ENCODE data around the gene POLR3A.
"Not testable (repeated sequence)": the region's sequence is repeated elsewhere in the genome, so short reads cannot be mapped to it uniquely, and the experiment has no call there.

POLR3A gene

DNA sequence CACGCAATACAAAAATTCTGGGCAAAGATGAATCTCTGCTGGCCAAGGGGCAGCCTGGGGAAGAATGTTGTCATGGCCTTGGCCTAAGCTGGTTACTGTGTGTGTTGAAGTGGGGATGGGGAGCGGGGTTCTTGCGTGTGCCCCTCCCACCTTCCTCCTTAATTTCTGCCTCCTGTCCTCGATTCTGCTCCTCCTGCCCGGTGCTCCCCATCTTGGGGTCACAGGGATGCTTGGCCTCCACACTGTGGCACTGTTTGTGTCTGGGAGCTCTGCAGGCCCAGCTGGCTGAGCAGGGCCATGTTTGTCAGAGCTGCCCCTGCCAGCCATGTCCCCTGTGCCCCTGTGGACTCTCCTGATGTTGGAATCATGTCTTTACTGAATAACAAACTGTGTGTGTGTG lies 41.4 kb upstream of the POLR3A start:
- Mint-ChIP-seq H3K27ac (no peak overlapping the region), H3K4me1 (peaks cover 7% of the 10 kb centered on the region), H3K4me3 (no peak overlapping the region), H3K9me3 (peaks cover 5% of the 10 kb centered on the region), H3K27me3 (ENCODE audit: low read depth) (no peaks in the 10 kb centered on the region), H3K36me3 (ENCODE audit: low read depth) (peaks cover 4% of the 10 kb centered on the region)
- TF ChIP-seq, protein P1, sequence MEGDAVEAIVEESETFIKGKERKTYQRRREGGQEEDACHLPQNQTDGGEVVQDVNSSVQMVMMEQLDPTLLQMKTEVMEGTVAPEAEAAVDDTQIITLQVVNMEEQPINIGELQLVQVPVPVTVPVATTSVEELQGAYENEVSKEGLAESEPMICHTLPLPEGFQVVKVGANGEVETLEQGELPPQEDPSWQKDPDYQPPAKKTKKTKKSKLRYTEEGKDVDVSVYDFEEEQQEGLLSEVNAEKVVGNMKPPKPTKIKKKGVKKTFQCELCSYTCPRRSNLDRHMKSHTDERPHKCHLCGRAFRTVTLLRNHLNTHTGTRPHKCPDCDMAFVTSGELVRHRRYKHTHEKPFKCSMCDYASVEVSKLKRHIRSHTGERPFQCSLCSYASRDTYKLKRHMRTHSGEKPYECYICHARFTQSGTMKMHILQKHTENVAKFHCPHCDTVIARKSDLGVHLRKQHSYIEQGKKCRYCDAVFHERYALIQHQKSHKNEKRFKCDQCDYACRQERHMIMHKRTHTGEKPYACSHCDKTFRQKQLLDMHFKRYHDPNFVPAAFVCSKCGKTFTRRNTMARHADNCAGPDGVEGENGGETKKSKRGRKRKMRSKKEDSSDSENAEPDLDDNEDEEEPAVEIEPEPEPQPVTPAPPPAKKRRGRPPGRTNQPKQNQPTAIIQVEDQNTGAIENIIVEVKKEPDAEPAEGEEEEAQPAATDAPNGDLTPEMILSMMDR (IDR thresholded peaks at IDR 0.05; ENCODE audit: unreplicated experiment in 3 of 3): no peak

DNA sequence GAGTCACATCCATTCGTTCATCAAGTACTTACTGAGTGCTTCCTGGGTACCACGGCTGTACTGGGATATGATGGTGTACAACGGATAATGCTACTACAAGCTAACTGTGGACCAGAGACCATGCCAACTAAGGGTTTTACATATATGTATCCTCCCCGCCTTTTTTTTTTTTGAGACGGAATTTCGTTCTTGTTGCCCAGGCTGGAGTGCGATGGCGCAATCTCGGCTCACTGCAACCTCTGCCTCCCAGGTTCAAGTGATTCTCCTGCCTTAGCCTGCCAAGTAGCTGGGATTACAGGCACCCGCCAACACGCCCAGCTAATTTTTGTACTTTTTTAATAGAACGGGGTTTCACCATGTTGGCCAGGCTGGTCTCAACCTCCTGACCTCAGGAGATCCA lies 40.7 kb upstream of the POLR3A start:
- not testable (repeated sequence) for H3K4me1 Mint-ChIP-seq

DNA sequence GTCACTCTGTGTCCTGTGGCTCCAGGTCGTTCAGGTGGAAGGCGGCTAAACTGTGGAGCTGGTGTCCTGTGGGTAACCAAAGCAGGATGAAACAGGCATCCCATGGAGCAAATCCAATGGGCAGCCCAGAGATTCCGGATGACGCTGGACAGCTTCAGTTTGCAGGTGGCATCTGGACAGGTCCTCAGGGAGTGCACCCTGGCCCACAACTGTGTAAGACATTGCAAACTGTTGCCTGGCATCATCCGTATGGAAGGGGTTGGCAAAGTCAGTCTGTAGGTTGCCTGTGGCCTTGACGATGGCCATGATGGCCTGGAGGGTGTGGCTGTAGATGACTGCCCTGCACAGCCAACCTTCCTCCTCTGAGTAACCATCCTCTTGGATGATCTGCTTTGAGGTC lies 39.8 kb upstream of the POLR3A start:
- peaks cover 1% of the 10 kb centered on the region for H3K9me3 Mint-ChIP-seq
- peaks cover 7% of the 10 kb centered on the region for H3K4me1 Mint-ChIP-seq
- no peak overlapping the region for H3K4me3 Mint-ChIP-seq
- peaks cover 1% of the 10 kb centered on the region for H3K36me3 Mint-ChIP-seq (ENCODE audit: low read depth)
- TF ChIP-seq, protein P1 (IDR thresholded peaks at IDR 0.05; ENCODE audit: unreplicated experiment in 3 of 3): no peak
- H3K27ac Mint-ChIP-seq: no peak overlapping the region
- H3K27me3 Mint-ChIP-seq (ENCODE audit: low read depth): no peaks in the 10 kb centered on the region

More for the DNA sequence above, 40.7 kb upstream of the POLR3A start:
- H3K36me3 Mint-ChIP-seq (ENCODE audit: low read depth); H3K27me3 Mint-ChIP-seq (ENCODE audit: low read depth); H3K9me3 Mint-ChIP-seq; H3K27ac Mint-ChIP-seq; H3K4me3 Mint-ChIP-seq: not testable (repeated sequence)

DNA sequence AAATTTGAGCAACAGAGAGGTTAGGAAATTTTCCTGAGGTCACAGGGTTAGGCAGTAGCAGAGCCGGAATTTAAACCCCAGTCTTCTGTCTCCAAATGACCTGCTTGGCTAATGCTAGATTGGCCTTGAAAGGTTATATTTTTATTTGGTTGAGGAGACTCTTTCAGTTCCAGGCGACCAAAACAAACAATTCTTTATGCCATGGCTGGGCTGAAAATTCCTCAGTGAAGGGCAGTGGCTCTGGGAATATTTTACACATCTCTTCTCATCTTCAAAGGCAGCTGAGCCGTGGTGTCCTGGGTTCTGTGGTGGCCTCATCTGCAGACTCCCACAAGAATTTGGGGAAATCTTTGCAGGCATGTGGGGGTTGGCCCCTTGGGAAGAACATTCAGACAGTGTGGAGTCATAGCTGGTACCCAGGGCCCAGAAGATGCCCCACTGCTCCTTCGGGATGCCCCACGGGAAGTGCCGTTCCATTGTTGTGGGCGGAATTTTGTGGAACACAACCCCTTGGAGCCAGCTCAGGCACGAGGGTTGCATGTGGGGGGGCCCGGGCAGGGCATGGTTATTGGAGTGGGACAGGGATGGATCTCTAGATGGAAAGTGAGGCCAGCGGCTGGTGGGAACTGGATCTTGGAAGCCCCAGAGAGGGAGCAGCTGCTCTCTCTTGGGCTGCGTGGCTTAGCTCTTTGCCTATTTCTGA lies 37.6 kb upstream of the POLR3A start:
- Mint-ChIP-seq H3K9me3 (no peaks in the 10 kb centered on the region), H3K4me1 (peaks cover 7% of the 10 kb centered on the region), H3K4me3 (no peak overlapping the region), H3K36me3 (ENCODE audit: low read depth) (no peaks in the 10 kb centered on the region), H3K27ac (no peak overlapping the region), H3K27me3 (ENCODE audit: low read depth) (no peaks in the 10 kb centered on the region)
- TF ChIP-seq, protein P1 (IDR thresholded peaks at IDR 0.05; ENCODE audit: unreplicated experiment in 3 of 3): no peak

DNA sequence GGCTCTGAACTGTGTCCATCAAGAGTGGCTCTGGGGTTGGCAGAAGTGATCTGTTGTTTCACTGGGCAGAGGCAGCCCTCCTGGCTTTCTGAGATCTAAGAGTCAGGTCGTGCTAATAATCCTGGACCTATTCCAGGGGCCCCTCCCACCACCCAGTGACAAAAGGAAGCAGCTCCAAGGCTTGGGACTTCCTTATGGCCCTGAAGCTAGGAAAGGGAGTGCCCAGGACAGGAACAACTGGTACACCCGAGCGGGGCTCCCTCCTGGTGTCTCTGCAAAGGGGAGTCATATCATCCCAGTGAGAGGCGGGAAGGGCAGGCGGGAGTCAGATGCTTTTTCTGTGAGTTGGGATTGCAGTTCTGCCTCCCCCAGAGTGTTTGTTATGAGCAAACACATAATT lies 36.7 kb upstream of the POLR3A start:
- Mint-ChIP-seq H3K4me1 (peaks cover 7% of the 10 kb centered on the region), H3K27me3 (ENCODE audit: low read depth) (peaks cover 2% of the 10 kb centered on the region), H3K27ac (no peak overlapping the region), H3K9me3 (no peaks in the 10 kb centered on the region), H3K36me3 (ENCODE audit: low read depth) (no peaks in the 10 kb centered on the region), H3K4me3 (no peak overlapping the region)
- TF ChIP-seq, protein P1 (IDR thresholded peaks at IDR 0.05; ENCODE audit: unreplicated experiment in 3 of 3): no peak

DNA sequence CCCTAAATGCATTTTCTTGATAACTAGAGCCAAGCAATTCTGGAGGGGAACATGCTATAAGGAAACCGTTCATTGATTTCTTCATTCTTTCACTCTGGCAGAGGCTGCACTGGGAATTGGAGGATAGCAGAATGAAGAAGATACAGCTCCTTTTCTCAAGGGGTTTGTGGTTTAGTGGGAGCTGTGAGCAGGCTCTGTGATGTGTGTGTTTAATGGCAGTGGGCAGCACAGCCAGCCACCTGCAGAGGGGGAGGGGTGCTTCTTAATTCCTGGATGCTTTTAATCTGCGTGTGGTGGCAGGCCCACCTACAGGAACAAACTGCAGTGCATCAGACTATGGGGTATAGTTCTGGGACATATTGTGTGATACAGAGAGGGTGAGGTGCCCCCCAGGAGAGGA lies 36.3 kb upstream of the POLR3A start:
- TF ChIP-seq, protein P1 (IDR thresholded peaks at IDR 0.05; ENCODE audit: unreplicated experiment in 3 of 3): no peak
- Mint-ChIP-seq H3K27me3 (ENCODE audit: low read depth) (peaks cover 4% of the 10 kb centered on the region), H3K9me3 (no peaks in the 10 kb centered on the region), H3K4me3 (no peak overlapping the region), H3K27ac (no peak overlapping the region), H3K4me1 (peaks cover 7% of the 10 kb centered on the region), H3K36me3 (ENCODE audit: low read depth) (no peaks in the 10 kb centered on the region)

DNA sequence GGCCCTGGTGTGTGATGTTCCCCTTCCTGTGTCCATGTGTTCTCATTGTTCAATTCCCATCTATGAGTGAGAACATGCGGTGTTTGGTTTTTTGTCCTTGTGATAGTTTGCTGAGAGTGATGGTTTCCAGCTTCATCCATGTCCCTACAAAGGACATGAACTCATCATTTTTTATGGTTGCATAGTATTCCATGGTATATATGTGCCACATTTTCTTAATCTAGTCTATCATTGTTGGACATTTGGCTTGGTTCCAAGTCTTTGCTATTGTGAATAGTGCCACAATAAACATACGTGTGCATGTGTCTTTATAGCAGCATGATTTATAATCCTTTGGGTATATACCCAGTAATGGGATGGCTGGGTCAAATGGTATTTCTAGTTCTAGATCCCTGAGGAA lies 35.6 kb upstream of the POLR3A start:
- H3K36me3 Mint-ChIP-seq (ENCODE audit: low read depth); H3K27ac Mint-ChIP-seq; H3K27me3 Mint-ChIP-seq (ENCODE audit: low read depth); H3K4me3 Mint-ChIP-seq; H3K4me1 Mint-ChIP-seq; H3K9me3 Mint-ChIP-seq: not testable (repeated sequence)

Measured in nephron (organoid).